Stimulated activated CD4-positive, alpha-beta T cell treated with anti-CD3 and anti-CD28 coated beads, Interleukin-4, amount 100 ng/mL, for 1 hour (primary cell): ENCODE results near the gene ELK4.
"Not testable (repeated sequence)": the region's sequence is repeated elsewhere in the genome, so short reads cannot be mapped to it uniquely, and the experiment has no call there.

Experiments
- DNase-seq: peaks from one replicate; pipeline ENCODE4 v3.0.0-alpha.2; 2020

The ELK4 gene

GRCh38 chr1:205663286-205663936 lies 31.6 kb upstream of the ELK4 start:
- no peak for DNase-seq

- DNase-seq: no peak
Observed at GRCh38 chr1:205662791-205663190, 31.0 kb upstream of the ELK4 start.

- no peak for DNase-seq
Observed at GRCh38 chr1:205662135-205662738, 30.4 kb upstream of the ELK4 start.

- no peak for DNase-seq
Observed at GRCh38 chr1:205661429-205662134, 29.8 kb upstream of the ELK4 start.

GRCh38 chr1:205660361-205660760 lies 28.6 kb upstream of the ELK4 start:
- DNase-seq: no peak

- DNase-seq: peak; percentile 78
Observed at GRCh38 chr1:205658943-205659581, 27.3 kb upstream of the ELK4 start.

- DNase-seq: no peak
Observed at GRCh38 chr1:205656236-205656635, 24.4 kb upstream of the ELK4 start.

GRCh38 chr1:205652984-205653383 lies 21.2 kb upstream of the ELK4 start:
- no peak for DNase-seq

GRCh38 chr1:205650241-205650640 lies 18.4 kb upstream of the ELK4 start:
- no peak for DNase-seq

- no peak for DNase-seq
Observed at GRCh38 chr1:205645519-205645918, 13.7 kb upstream of the ELK4 start.

- no peak for DNase-seq
Observed at GRCh38 chr1:205642679-205643307, 11.0 kb upstream of the ELK4 start.

- no peak for DNase-seq
Observed at GRCh38 chr1:205639567-205639966, 7.8 kb upstream of the ELK4 start.

GRCh38 chr1:205637854-205638468 lies 6.2 kb upstream of the ELK4 start:
- DNase-seq: no peak

GRCh38 chr1:205636732-205637131 lies 4.9 kb upstream of the ELK4 start:
- no peak for DNase-seq

GRCh38 chr1:205636138-205636530 lies 4.3 kb upstream of the ELK4 start:
- not testable (repeated sequence) for DNase-seq

GRCh38 chr1:205633421-205633976 lies 1.7 kb upstream of the ELK4 start:
- DNase-seq: no peak

GRCh38 chr1:205632669-205633169 lies 908 bp upstream of the ELK4 start:
- no peak for DNase-seq

GRCh38 chr1:205631010-205631767 lies 622 bp downstream of the ELK4 start:
- peak; percentile 80 for DNase-seq

GRCh38 chr1:205630651-205631009 lies 1.2 kb downstream of the ELK4 start:
- DNase-seq: no peak

- no peak for DNase-seq
Observed at GRCh38 chr1:205630241-205630640, 1.6 kb downstream of the ELK4 start.

GRCh38 chr1:205629751-205630150 lies 2.1 kb downstream of the ELK4 start:
- no peak for DNase-seq

GRCh38 chr1:205627956-205628355 lies 3.9 kb downstream of the ELK4 start:
- DNase-seq: no peak
